ENCODE results near the gene SLC11A2.

DNA sequence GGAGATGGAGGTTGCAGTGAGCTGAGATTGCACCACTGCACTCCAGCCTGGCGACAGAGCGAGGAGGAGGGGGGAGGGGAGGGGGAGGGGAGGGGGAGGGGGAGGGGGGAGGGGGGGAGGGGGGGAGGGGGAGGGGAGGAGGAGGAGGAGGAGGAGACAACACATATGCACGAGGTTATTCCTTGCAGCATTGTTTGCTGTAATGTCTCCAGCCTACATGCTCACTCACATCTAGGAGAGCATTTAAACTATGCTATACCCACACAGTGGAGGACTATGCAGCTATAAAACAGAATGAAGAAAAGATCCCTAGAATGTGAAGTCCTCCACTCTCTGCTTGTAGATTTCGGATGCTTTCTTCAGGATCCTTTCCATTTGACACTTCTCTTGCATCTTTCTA is 77.4 kb downstream of the SLC11A2 start:
- TF ChIP-seq, protein P1, sequence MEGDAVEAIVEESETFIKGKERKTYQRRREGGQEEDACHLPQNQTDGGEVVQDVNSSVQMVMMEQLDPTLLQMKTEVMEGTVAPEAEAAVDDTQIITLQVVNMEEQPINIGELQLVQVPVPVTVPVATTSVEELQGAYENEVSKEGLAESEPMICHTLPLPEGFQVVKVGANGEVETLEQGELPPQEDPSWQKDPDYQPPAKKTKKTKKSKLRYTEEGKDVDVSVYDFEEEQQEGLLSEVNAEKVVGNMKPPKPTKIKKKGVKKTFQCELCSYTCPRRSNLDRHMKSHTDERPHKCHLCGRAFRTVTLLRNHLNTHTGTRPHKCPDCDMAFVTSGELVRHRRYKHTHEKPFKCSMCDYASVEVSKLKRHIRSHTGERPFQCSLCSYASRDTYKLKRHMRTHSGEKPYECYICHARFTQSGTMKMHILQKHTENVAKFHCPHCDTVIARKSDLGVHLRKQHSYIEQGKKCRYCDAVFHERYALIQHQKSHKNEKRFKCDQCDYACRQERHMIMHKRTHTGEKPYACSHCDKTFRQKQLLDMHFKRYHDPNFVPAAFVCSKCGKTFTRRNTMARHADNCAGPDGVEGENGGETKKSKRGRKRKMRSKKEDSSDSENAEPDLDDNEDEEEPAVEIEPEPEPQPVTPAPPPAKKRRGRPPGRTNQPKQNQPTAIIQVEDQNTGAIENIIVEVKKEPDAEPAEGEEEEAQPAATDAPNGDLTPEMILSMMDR (IDR thresholded peaks at IDR 0.05) = no peak
- no peak for TF ChIP-seq POLR2A (IDR thresholded peaks at IDR 0.05)
